SW480 (cell line): ENCODE measurements around the gene PCDHGA5.
"Not testable (repeated sequence)": the region's sequence is repeated elsewhere in the genome, so short reads cannot be mapped to it uniquely, and the experiment has no call there.

Source experiments
- DNase-seq: peaks from one replicate; pipeline ENCODE4 v3.0.0-alpha.2; 2016; ENCODE audit warnings: low spot score

PCDHGA5 gene

GRCh38 chr5:141387557-141388311 lies 23.8 kb downstream of the PCDHGA5 start, which contains the start of gene PCDHGB4:
TSS of gene PCDHGB4 (plus strand) at chr5:141387698. CDS start at chr5:141387885, 187 bp downstream.
- not testable (repeated sequence) for DNase-seq

GRCh38 chr5:141388661-141389060 lies 24.7 kb downstream of the PCDHGA5 start:
- DNase-seq = no peak

- DNase-seq = no peak
Observed at GRCh38 chr5:141389153-141390042, 25.4 kb downstream of the PCDHGA5 start.

GRCh38 chr5:141392429-141393198 lies 28.7 kb downstream of the PCDHGA5 start, which contains the start of gene PCDHGA8:
TSS of gene PCDHGA8 (plus strand) at chr5:141392633. CDS start at chr5:141392814, 181 bp downstream.
- no peak for DNase-seq

- no peak for DNase-seq
Observed at GRCh38 chr5:141393267-141393666, 29.3 kb downstream of the PCDHGA5 start.

GRCh38 chr5:141394401-141395187 lies 30.6 kb downstream of the PCDHGA5 start:
- not testable (repeated sequence) for DNase-seq

GRCh38 chr5:141397756-141398551 lies 34.0 kb downstream of the PCDHGA5 start, which contains the start of gene PCDHGB5:
TSS of gene PCDHGB5 (plus strand) at chr5:141397947. CDS start at chr5:141398128, 181 bp downstream.
- DNase-seq = not testable (repeated sequence)

GRCh38 chr5:141398608-141399007 lies 34.6 kb downstream of the PCDHGA5 start:
- no peak for DNase-seq

GRCh38 chr5:141399555-141400258 lies 35.7 kb downstream of the PCDHGA5 start:
- no peak for DNase-seq

GRCh38 chr5:141402553-141403243 lies 38.7 kb downstream of the PCDHGA5 start, which contains the start of gene PCDHGA9:
TSS of gene PCDHGA9 (plus strand) at chr5:141402778. CDS start at chr5:141402953, 175 bp downstream.
- DNase-seq = peak; percentile 31

GRCh38 chr5:141403387-141403786 lies 39.4 kb downstream of the PCDHGA5 start:
- DNase-seq = no peak

- not testable (repeated sequence) for DNase-seq
Observed at GRCh38 chr5:141407790-141408505, 44.0 kb downstream of the PCDHGA5 start, which contains the start of gene PCDHGB6. TSS of gene PCDHGB6 (plus strand) at chr5:141408021. CDS start at chr5:141408203, 182 bp downstream.

GRCh38 chr5:141409598-141410306 lies 45.8 kb downstream of the PCDHGA5 start:
- no peak for DNase-seq

GRCh38 chr5:141411575-141411974 lies 47.6 kb downstream of the PCDHGA5 start:
- peak; percentile 25 for DNase-seq

- peak; percentile 52 for DNase-seq
Observed at GRCh38 chr5:141412854-141413539, 49.0 kb downstream of the PCDHGA5 start, which contains the start of gene PCDHGA10. TSS of gene PCDHGA10 (plus strand) at chr5:141412987. CDS start at chr5:141413176, 189 bp downstream.

- no peak for DNase-seq
Observed at GRCh38 chr5:141413540-141414069, 49.6 kb downstream of the PCDHGA5 start.
